PC-9 (cell line): ENCODE measurements around the gene LMO7. TPM values are rescaled to one million over a fixed set of nuclear protein-coding genes. Genes with fewer than 3 reads are reported as not detected.
"Not testable (repeated sequence)": the region's sequence is repeated elsewhere in the genome, so short reads cannot be mapped to it uniquely, and the experiment has no call there.

ENCODE experiments used
- BruUV-seq: library from RNA; stranded (reverse); fragments of 400-500 nt; replicated peaks from 2 replicates; lab custom pipeline; 2021; lab: Mats Ljungman, UMichigan
- CTCF ChIA-PET: fragments of 300-600 bp; sonication (Branson Sonifier 250); formaldehyde crosslinking; loops from one replicate; lab custom pipeline; 2022; ENCODE audit warnings: antibody characterized with exemption; lab: Charles Lee
- POLR2A ChIA-PET: fragments of 300-600 bp; sonication (Branson Sonifier 250); formaldehyde crosslinking; loops from one replicate; lab custom pipeline; 2022; ENCODE audit warnings: antibody characterized with exemption; ENCODE audit not compliant: unreplicated experiment; lab: Charles Lee
- DNase-seq, 2 experiments: peaks; one replicate each; pipeline versions ENCODE4 v3.0.0 to v3.0.0-alpha.2; 2015 to 2022; ENCODE audit warnings: mixed read lengths in 1 of 2
- H2AFZ ChIP-seq: fragments of 200-600 bp; sonication (generic); 2 replicates; pipeline ENCODE4 v1.8.1; 2017; ENCODE audit warnings: antibody characterized with exemption
- H3F3A ChIP-seq: fragments of 200-600 bp; sonication (generic); 2 replicates; pipeline ENCODE4 v1.8.1; 2017; ENCODE audit warnings: antibody characterized with exemption, mild to moderate bottlenecking, low read depth; ENCODE audit not compliant: insufficient read depth
- H3K27ac ChIP-seq: fragments of 200-600 bp; sonication (generic); 2 replicates; pipeline ENCODE4 v1.6.1; 2016; ENCODE audit warnings: mixed run types
- H3K27me3 ChIP-seq: fragments of 200-600 bp; sonication (generic); 2 replicates; pipeline ENCODE4 v1.6.1; 2016; ENCODE audit warnings: low read depth, mixed run types; ENCODE audit not compliant: insufficient read depth
- H3K36me3 ChIP-seq: fragments of 200-600 bp; sonication (generic); 2 replicates; pipeline ENCODE4 v1.6.1; 2016; ENCODE audit warnings: low read depth, mixed run types
- H3K4me1 ChIP-seq: fragments of 200-600 bp; sonication (generic); replicated peaks from 2 replicates; pipeline ENCODE4 v1.6.1; 2016; ENCODE audit warnings: mixed run types; ENCODE audit not compliant: insufficient read depth
- H3K4me2 ChIP-seq: fragments of 200-600 bp; sonication (generic); 2 replicates; pipeline ENCODE4 v1.6.1; 2017; ENCODE audit warnings: mixed run types
- H3K4me3 ChIP-seq: fragments of 200-600 bp; sonication (generic); 2 replicates; pipeline ENCODE4 v1.6.1; 2016; ENCODE audit warnings: mixed run types
- H3K79me2 ChIP-seq: fragments of 200-600 bp; sonication (generic); 2 replicates; pipeline ENCODE4 v1.6.1; 2017; ENCODE audit warnings: low read depth, mixed run types
- H3K9me2 ChIP-seq: fragments of 200-600 bp; sonication (generic); 2 replicates; pipeline ENCODE4 v1.8.1; 2017; ENCODE audit warnings: mild to moderate bottlenecking; ENCODE audit not compliant: insufficient read depth
- H3K9me3 ChIP-seq: fragments of 200-600 bp; sonication (generic); 2 replicates; pipeline ENCODE4 v1.8.1; 2016; ENCODE audit warnings: low read depth; ENCODE audit not compliant: insufficient read depth
- H4K20me1 ChIP-seq: fragments of 200-600 bp; sonication (generic); 2 replicates; pipeline ENCODE4 v1.8.1; 2017; ENCODE audit not compliant: insufficient read depth
- CTCF ChIP-seq: fragments of 200-600 bp; sonication (generic); conservative IDR thresholded peaks from 2 replicates; pipeline ENCODE4 v1.6.1; 2017; ENCODE audit warnings: mixed run types, antibody characterized with exemption, mild to moderate bottlenecking, moderate library complexity
- EZH2 ChIP-seq: fragments of 200-600 bp; sonication (generic); IDR thresholded peaks from 2 replicates; pipeline ENCODE4 v1.8.0; 2017; ENCODE audit warnings: antibody characterized with exemption, low read depth
- intact Hi-C: fragments of 100-400 bp; cut with micrococcal nuclease; formaldehyde crosslinking; loops from one replicate; pipeline ENCODE4 v1.10.0; 2022; ENCODE audit not compliant: unreplicated experiment
- total RNA-seq: library from RNA; stranded (reverse); gene quantifications from 2 replicates; pipeline ENCODE4 v1.2.3, GENCODE V29; 2021

The LMO7 gene
- total RNA-seq, 1 experiment from 2014 or later: 93.0 TPM

- intact Hi-C loops: no loop called here
- BruUV-seq: no TSS peak
- no peak overlapping the region for H3K4me3 ChIP-seq
- H3K27me3 ChIP-seq: no peaks in the 10 kb centered on the region
- H3K4me2 ChIP-seq: no peak overlapping the region
- H3K9me2 ChIP-seq: no peaks in the 10 kb centered on the region
- TF ChIP-seq CTCF (no peak), EZH2 (no peak)
- H4K20me1 ChIP-seq: no peaks in the 10 kb centered on the region
- no peaks in the 10 kb centered on the region for H3K36me3 ChIP-seq
- ChIA-PET CTCF (interaction anchor here (0.9 kb wide), 1 partner anchor 32 kb away, joined by 4 read pairs; no protein-coding TSS in a partner anchor), POLR2A (interaction anchor here (0.8 kb wide), 1 partner anchor 32 kb away, joined by 3 read pairs; no protein-coding TSS in a partner anchor)
- peaks cover 6% of the 10 kb centered on the region for H3K4me1 ChIP-seq
- no peak overlapping the region for H2AFZ ChIP-seq
- no peaks in the 10 kb centered on the region for H3K9me3 ChIP-seq
- peaks cover 21% of the 10 kb centered on the region for H3K79me2 ChIP-seq
- no peak overlapping the region for H3K27ac ChIP-seq
- DNase-seq: no peak
- no peaks in the 10 kb centered on the region for H3F3A ChIP-seq
These were observed 156.5 kb downstream of the LMO7 start for GRCh38 chr13:75792526-75793187.

- CTCF ChIA-PET, H3K9me2 ChIP-seq, intact Hi-C loops, BruUV-seq, POLR2A ChIA-PET, H3K4me2 ChIP-seq, H3F3A ChIP-seq, H3K27me3 ChIP-seq, H3K27ac ChIP-seq, H3K9me3 ChIP-seq, H3K36me3 ChIP-seq, H4K20me1 ChIP-seq, H2AFZ ChIP-seq, DNase-seq, H3K4me3 ChIP-seq: not testable (repeated sequence)
- H3K4me1 ChIP-seq: peaks cover 11% of the 10 kb centered on the region
- H3K79me2 ChIP-seq: peaks cover 21% of the 10 kb centered on the region
These were observed 157.0 kb downstream of the LMO7 start for GRCh38 chr13:75793188-75793567.

GRCh38 chr13:75794663-75795062 is 158.5 kb downstream of the LMO7 start:
- no peak for DNase-seq
- H3K27me3 ChIP-seq: no peaks in the 10 kb centered on the region
- CTCF ChIA-PET: no interaction called here
- POLR2A ChIA-PET: no interaction called here
- H4K20me1 ChIP-seq: no peaks in the 10 kb centered on the region
- no peak overlapping the region for H3K27ac ChIP-seq
- no peak overlapping the region for H3K4me3 ChIP-seq
- no peaks in the 10 kb centered on the region for H3K9me3 ChIP-seq
- peaks cover 9% of the 10 kb centered on the region; the same call in 1 of the 2 replicates for H3K36me3 ChIP-seq
- peaks cover 13% of the 10 kb centered on the region for H3K4me1 ChIP-seq
- H3K4me2 ChIP-seq: no peak overlapping the region
- H3K79me2 ChIP-seq: peaks cover 21% of the 10 kb centered on the region
- H3K9me2 ChIP-seq: no peaks in the 10 kb centered on the region
- H3F3A ChIP-seq: no peaks in the 10 kb centered on the region
- intact Hi-C loops: no loop called here
- no peak overlapping the region for H2AFZ ChIP-seq
- no TSS peak for BruUV-seq
- TF ChIP-seq EZH2 (no peak), CTCF (no peak)
